GM21515 (cell line): Measurements from ENCODE around the gene STK24.
"Not testable (repeated sequence)": the region's sequence is repeated elsewhere in the genome, so short reads cannot be mapped to it uniquely, and the experiment has no call there.

Experiments used
- ATAC-seq: cut with Tn5 transposase; IDR thresholded peaks from one replicate; pipeline ENCODE4 v1.9.1; 2021; ENCODE audit not compliant: unreplicated experiment

The STK24 gene

DNA sequence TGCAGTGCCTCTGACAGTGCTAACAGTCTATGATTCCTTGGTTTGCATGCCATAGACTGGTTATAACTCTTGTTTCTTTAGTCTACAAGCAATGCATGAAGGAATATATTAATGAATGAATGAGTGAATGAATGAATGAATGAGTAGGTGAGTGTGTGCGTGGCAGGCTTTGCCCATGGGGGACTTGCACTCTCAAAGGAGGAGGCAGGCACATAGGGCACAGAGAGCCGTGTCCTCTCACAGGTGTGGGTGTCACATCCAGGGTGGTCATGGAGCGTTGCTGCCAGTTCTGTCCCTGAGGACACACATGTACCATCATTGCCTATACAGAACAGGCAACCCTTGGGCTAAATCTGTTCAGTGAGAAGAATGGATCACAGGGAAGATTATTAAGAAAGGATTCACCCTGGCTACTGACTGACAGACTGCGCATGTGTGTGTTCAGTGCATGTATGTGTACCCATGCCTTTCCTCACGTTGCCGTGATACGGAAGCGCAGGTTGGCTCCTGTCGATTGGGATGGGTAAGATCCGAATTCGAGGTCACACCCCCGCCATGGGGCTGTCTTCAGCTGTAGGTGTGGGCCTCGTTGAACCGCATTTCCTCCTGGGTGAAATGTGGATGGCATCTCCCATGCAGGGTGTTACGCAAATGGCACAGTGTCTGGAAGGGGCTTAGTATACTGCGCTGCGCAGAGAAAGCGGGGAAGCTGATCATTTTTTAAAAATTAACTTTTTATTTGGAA, 161.4 kb downstream of the STK24 start:
- no peak for ATAC-seq

DNA sequence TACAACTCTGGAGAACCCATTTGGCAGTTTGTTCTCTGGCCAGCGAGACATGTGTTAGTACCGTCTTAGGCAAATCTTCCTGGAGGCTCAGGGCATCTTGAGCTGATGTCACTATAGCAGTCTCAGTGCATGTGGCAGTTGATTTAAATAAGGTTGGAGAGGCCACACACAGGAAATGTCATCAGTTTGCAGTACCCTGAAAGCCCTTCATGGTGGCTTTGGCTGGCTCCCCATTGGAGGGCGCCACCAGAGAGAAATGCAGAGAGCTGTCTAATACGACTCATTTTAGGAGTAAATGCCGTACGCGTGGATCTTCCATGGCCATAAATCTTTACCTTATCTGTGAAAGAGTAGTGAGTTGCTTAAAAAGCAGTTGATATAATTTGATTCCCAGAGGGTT, 163.1 kb downstream of the STK24 start:
- ATAC-seq = no peak

DNA sequence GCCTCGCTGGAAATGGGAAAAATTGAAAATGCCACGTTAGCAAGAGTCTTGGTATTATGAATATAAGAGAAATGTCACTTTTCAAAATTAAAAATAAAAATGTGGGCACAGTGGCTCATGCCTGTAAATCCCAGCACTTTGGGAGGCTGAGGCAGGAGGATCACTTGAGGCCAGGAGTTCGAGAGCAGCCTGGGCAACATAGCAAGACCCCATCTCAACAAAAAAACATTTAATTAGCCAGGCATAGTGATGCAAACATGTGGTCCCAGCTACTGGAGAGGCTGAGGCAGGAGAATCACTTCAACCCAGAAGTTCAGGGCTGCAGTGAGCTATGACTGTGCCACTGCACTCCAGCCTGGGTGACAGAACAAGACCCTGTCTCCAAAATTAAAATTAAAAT, 163.6 kb downstream of the STK24 start:
- not testable (repeated sequence) for ATAC-seq

DNA sequence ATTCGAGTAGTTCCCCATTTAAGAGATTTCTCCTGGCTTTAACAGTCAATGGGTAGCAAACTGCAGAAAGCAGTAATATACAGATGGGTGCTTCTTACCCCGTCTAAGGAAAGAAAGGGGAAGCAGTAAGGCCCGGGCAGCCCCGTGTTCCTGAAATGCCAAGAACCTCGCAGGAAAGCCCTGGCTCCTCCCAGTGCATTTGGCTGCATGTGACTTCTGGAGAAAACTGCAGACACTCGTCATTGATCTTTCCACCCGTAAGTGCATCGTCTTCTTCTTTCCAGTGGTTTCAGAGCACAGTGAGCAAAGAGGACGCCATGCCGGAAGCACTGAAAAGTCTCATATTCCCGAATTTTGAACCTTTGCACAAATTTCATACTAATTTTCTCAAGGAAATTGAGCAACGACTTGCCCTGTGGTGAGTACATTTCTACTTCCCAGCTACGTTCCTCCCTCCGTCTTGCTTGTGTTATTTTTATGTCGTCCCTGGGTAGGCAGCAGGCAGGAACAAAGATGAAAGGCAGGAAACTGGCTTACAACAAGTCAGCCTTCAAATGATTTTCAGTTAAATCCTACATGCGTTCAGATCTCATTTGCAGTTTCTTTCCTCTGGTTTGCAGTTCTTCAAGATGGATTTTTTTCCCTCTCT, 165.2 kb downstream of the STK24 start:
- ATAC-seq = no peak

DNA sequence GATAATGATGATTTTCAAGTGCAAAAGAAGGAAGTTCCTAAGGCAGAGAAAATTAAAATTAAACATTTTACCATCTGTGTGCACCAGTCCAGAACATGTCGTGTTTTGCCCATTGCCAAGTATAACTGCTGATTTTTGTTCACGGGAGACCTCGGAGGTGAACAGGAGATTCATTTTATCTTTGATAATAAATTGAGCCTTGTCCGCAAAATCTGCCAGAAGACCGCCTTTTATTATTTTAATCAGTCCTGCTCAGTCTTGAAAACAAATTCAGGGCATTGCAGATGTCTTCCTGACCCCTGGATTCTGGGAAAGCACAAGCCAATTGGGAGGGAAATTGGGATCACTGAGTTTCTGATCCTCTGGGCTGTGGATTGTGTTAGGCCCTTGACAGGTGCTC, 165.9 kb downstream of the STK24 start:
- ATAC-seq = no peak

DNA sequence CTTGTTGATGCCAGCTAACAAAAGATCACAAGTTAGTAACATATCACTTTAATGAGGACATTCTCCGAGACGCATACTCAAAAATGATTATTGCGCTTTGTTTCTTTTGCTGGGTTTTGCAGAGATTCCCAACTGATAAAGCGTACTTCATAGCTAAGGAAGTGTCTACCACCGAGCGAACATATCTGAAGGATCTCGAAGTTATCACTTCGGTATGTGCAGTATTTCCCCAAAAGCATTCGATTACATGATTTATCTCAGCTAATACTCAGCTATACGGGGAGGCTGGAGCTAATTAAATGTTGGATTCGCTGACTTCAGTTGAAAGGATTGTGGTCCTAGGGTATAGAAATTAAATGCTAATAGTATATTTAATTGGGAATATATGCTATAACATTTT, 166.3 kb downstream of the STK24 start:
- ATAC-seq = no peak

DNA sequence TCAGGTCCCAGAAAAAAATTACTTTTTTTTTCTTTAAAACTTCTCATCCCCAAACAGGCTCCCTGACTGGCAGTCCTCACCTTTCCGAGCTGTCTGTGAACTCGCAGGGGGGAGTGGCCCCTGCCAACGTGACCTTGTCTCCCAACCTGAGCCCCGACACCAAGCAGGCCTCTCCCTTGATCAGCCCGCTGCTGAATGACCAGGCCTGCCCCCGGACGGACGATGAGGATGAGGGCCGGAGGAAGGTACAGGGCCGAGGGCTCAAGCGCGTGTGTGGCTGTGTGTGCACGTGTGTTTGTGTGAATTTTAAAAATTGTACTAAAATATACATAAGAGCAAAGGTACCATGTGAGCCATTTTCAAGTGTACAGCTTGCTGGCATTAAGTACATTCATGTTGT, 167.6 kb downstream of the STK24 start:
- no peak for ATAC-seq

DNA sequence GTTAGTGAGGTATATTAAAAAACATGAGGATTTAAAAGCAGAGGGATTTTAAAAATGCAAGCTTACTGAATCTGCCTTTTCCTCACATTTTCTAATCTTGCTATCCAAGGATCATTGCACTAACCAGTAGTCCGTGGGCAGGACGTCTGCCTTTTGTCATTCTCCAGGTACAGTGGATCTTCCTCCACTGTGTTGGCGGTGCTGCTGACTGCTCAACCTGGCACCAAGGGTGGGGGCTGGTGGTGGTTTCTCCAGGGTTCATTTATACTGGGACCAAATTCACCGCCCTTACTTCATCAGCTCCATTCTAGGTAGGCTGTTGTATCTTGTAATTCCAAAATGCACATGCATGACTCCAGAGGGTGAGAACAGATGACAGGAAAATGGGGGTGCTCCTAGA, 169.3 kb downstream of the STK24 start:
- no peak for ATAC-seq

DNA sequence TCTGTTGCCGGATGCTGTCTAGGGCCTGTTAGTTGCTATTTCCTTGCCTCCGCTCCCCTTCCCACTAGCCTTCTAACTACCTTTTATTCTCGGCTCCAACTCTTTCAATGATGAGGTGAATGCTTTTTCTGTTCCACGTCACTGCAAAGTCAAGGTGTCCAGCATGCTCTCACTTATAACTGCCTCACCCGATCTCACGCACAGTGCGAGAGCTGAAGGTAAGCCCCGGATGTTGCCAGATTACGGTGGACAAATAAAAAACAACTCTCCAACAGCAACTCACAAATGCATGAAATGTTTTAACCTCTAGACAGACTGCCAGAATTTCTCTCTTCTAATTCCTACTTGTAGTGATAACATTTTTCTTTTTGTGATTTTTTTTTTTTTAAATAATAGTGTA, 169.9 kb downstream of the STK24 start:
- no peak for ATAC-seq

DNA sequence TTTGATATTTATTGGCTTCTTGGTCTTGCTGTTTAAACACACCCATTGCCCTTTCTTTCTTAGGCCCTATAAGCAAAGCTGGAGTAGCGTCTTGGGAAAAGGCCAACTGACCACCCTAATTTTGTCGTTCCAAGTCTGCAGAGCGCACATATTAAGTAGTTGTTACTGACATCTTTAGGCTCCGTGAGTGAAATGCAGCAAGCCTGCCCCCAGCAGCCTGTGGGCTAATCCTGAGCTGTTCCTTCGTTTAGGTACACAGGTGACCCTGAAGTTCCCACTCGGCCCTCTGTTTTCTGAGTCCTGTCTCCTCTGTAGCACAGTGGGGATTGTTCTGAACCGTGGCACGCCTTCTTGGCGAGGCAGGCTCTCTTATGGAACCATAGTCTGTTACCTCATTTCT, 170.5 kb downstream of the STK24 start:
- ATAC-seq = no peak

DNA sequence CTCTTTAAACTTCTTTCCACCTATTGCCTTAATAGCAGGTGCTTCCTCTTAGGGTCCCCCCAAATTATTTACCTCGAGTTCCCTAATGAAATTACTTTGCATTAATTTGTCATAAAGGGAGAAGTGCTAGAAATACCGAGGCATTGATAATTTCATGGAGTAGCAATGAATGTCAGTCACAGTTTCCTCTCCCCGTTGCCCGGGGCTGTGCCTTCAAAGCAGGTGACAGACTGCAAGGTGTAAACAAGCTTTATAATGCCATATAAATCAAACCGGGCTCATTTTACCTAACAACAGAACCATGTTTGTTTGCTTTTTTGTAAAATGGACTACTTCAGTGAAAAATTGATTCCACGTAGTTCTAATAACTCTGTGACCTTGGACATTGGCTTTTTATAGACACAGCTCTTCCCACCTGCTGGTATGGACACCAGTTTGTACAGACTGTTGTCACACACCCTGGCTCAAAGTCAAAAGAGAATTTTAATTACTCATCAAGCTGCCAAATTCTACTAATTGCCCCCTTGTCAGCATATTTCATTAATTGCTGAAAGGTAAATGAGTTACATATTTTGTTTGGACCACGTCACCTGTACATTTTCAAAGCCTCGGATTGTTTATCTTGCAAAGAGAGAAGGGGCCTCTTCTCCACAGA, 171.1 kb downstream of the STK24 start:
- ATAC-seq = no peak

DNA sequence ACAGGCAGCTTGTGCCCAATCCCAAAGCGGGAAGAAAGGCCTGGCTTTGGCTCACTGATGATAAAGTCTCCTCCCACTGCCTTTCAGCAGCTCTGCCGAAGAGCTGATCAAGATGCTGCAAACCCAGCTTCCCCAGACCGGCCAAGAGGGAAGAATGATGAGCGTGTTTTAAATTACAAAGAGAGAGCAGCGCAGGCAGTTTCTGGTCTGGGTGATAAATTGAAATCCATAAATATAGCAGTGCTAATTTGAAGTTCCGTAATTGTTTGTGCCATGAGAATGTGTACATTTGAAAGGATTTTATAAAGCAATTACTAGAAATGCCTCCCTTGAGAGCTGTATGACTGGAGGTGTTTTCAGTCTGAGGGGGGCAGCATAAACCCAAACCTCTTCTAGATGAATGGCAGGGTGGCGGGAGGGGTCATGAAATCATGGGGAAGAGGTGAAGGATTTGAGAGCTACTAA, 171.8 kb downstream of the STK24 start:
- ATAC-seq = no peak

DNA sequence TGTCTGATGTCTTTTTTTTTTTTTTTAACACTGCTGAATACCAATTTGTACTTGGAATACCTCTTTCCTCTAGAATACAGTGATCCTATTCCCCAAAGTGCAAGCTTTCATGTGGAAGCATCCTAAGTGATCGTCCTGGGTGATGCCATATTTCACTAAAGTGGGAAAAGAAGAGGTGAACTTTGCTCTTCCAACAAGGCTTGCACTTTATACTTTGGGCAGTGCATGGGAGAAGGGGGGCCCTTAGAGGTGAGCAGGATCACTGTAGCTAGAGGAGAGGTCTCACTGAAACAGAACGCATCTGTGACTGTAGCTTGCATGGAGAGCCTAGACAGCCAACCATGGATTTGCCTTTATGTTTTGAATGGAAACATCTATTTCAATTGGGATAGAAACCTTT, 173.8 kb downstream of the STK24 start:
- ATAC-seq = no peak

DNA sequence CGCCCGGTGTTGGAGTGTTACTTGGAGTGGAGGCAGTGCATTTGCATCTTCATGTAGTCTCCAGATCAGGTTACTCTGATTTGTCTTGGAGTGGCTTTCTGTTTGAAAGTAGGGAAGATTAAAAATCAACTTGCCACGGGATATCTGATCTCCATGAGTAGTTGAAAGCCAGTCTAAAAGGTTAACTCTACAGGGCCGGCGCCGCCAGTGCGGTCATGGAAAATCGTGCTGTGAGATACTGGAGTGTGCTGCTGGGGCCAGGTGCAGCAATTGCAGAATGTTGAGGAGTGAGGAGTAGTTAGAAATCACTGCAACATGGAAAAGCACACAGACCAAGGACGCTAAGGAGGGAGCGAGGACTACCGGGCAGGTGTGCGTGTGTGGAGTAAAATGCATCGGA, 175.0 kb downstream of the STK24 start:
- no peak for ATAC-seq

DNA sequence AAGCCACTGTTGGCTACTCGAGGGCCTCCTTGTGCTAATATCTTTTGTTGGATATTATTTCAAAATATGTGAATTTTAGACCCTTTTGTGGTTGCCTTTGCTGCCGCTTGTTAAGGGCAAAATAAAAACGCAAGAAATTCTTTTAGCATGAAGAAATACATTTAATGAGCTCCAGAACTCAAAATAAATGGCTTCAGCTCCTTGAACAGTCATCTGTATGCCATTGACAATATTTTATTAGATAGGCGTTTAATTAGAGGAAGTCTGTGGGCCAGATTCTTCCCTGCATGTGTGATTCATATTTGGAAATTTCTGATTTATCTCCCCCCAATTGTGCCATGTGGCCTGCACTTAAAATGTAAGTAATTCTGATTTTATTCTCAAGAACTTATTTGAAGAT, 177.2 kb downstream of the STK24 start:
- ATAC-seq = no peak

DNA sequence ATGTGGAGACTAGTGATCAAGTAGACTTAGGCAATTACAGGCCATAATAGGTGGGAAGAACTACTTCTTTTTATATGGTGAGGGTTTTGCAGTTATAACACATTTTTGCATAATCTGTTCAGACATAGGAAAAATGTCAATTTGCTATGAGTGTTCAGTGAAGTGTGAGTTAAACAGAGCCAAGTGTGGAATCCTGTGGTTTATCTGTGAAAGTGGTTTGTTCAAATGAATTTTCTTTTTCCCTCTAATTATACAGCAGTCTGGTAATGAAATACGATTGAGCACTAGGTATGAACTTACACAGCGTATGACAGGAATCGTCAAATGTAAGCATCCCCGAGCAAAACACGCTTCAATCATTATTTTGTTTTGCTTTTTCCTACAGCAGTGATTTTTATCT, 178.3 kb downstream of the STK24 start:
- ATAC-seq = no peak

DNA sequence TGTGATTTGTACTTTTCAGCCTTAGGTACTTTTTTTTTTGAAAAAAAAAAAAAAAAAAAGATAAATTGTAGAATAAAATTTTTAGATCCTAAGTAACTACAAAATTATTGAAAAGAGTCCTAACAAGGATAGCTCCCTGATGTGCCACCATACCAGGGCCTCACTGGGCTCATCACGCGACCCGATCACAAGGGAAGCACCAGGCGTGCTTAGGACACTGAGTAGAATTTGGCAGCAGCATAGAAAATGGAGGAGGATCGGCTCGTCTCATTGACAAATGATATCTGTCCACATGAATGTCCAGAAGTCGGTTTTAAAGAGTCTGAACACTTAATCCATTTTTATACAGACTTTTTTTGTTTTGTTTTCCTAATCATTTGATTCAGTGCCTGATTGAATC, 179.0 kb downstream of the STK24 start:
- ATAC-seq = no peak

DNA sequence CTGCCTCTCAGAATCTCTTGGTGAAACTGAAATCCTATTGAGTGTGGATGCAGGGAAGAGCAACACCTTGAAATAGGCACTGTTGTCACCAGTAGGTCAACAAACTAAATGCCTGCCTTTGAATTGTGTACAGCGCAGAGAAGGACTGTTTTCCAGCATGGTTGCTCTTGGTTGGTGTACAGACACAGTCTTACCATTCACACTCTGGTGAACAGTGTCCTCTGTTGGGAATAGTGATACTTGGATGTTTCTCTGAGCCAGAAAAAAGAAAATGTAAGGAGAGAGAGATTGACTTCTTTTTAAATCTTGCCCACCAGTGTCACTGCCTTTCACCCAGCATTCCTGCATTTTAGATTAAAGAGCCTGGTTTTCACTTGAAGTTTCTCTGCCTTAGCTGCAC, 179.7 kb downstream of the STK24 start:
- no peak for ATAC-seq

DNA sequence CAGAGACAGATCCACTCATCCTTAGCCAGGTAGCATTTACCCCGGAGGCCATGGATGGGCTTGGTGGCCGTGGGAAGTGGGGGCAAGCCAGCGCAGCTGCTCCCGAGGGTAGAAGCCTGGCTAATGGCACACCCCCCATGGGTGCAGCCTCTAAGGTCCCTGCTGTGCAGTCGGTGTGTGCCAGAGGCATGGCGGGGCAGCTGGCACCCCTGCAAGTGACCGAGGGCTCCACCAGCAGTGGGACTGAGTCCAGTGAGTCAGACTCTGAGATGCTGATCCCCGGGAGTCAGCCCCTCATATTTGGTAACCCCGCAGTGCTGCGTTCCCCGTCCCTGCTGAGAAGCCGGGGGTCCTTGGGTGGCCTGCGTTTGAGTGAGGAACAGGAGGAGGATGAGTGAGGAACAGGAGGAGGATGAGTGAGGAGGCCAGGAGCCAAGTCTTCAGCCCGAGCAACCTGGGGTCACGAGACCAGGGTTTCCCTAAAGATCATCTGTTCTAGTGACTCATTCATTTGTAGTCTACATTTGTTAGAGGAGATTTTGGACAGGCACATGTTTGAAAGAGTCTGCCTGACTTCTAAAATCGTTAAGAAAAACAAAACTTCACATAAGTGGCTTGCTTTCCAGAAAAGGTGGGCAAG, 180.7 kb downstream of the STK24 start:
- ATAC-seq = no peak
